Fibroblast of peridontal ligament (primary cell): ENCODE measurements around the gene CAPZA2.

ENCODE experiments used
- DNase-seq: peaks from one replicate; pipeline ENCODE4 v3.0.0-alpha.2; 2010; ENCODE audit errors: extremely low read depth

CAPZA2 gene

DNA sequence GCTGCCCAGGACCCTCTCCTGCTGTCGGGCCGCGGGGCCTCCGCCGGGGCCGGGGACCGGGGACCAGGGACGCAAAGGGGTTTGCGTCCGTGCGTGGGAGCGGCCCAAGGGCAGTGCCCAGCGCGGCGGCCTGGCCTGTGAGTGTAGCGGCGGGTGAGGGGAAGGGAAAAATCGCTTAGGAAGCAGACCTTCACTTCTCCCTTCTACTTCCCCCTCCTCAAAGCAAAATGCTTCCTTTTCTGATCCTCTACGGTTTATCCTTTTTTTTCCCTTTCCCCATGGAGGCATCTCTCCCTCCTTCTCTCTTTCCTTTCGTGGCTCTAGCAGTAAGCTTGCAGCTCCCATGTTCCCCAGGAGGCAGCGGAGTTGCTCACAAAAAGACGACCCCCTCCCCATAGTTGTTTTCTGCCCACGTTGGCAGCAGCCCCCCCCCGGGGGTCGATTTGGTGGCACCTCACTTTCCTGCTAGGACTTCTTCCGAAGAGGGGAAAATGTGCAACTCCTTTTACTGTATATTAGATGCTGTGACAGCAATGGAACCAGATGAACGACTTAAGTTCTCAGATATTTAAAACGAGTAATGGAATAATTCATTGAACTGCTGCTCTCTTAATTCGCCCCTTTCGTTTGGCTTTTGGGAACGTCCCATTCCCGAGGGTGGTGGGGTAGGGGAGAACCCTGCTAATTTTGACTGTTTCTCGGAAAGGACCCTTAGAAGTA is 724 bp downstream of the CAPZA2 start:
- peak; percentile 35 for DNase-seq

GRCh38 chr7:116863936-116864500 is 1.6 kb downstream of the CAPZA2 start:
- no peak for DNase-seq

GRCh38 chr7:116871061-116871700 is 8.8 kb downstream of the CAPZA2 start:
- no peak for DNase-seq

- peak; percentile 8 for DNase-seq
These were observed 9.6 kb downstream of the CAPZA2 start for GRCh38 chr7:116872026-116872425.

GRCh38 chr7:116873619-116874018 is 11.2 kb downstream of the CAPZA2 start:
- DNase-seq = no peak

- no peak for DNase-seq
These were observed 14.5 kb downstream of the CAPZA2 start for GRCh38 chr7:116876664-116877442.

- no peak for DNase-seq
These were observed 15.2 kb downstream of the CAPZA2 start for GRCh38 chr7:116877443-116878217.

DNA sequence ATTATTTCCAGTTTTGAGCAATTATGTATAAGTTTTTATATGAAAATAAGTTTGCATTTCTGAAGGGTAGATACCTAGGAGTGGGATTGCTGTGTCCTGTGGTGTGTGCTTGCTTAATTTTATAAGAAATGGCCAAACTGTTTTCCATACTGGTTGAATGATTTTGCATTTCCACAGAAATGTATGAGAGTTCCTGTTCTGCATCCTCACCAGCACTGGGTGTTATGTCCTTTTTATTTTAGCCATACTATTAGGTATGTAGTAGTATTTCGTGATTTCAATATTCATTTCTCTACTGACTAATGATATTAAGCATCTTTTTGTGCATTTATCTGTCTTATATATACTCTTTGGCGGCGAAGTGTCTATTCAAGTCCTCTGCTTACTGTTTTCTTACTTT is 22.3 kb downstream of the CAPZA2 start:
- no peak for DNase-seq

DNA sequence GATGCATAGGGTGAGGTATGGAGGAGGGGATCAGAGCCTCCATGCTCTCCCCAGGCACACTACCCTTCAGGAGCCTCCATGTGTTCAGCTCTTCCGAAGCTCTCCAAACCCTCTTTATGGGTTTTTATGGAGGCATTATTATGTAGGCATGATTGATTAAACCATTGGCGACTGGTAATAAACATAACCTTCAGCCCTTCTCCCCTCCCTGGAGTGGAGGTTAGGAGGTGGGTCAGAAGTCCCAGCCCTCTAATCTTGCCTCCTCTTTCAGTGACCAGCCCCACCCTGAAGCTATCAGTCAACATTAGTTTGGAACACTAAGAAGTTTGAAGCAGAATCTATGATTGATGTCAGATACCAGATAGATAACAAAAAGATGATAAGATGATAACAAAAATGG is 23.3 kb downstream of the CAPZA2 start:
- no peak for DNase-seq

GRCh38 chr7:116886543-116887156 is 24.3 kb downstream of the CAPZA2 start:
- no peak for DNase-seq

DNA sequence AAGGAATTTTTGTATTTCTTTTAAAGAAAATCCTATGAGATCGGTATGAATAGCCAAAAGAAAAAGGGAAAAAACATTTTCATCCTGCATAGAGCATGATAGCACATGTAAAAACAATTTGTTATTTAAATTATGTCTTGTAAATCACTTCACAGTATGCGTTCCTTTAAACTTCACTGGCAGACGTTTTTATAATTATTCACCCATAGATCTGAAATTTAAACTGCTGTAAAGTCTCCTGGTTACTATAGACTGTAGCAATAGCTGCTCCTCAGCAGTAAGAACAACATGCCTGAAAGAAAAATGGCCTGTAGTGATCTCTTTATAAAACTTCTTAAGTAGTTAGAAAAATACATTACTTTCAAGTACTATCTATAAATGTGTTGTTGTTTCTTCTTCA is 26.5 kb downstream of the CAPZA2 start:
- DNase-seq = no peak

DNA sequence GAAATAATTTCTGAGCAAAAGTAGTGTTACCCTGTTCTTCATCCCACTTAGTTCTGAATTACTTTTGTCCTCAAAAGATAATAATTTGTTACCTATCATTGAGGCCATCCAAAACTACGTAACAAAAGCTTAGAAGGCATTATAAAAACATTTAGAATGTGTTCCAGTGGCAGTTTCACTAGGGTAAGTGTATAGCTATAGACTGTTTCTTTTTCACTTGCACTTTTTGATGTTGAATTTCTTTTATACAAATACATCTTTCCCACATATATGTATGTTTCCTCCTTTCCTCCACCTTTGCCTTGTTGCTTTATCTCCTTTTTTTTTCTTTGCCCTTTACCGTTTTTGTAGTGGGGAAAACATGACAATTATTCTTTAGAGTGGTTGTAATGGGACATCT is 33.5 kb downstream of the CAPZA2 start:
- no peak for DNase-seq

DNA sequence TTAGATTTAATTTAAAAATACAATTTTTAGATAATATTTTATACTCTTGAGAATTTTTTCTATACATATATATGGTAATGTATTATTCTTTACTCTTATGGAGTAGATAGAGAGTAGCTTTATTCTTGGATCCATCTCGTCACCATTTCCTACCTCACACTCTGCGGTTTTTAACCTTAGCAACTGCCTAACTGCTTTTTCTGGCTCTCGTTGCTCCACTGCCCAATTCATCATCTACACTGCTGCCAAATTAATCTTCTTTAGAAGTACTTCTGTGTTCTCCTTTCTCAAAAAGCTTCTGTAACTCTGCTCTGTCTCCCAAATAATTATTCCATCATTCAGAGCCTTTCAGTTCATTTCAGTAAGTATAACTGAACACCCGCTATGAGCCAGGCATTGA is 35.3 kb downstream of the CAPZA2 start:
- DNase-seq = no peak

DNA sequence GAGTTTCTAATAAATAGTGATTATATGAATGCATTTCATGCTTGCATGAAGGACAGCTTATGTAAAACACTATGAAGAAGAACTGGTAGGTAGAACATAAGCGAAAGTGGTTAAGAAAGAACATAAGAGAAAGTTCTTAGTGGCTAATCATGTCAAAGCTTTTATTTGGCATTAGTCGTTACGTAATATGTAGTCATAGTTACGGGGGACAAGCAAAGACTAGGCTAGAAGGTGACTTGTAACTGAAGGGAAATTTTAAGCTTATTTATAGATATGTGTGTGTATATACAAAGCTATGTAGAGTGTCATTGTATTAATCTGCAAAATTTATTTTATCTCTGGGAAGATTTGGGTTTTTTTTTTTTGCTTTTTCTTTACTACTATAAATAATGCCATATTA is 36.9 kb downstream of the CAPZA2 start:
- no peak for DNase-seq

- DNase-seq = no peak
These were observed 38.8 kb downstream of the CAPZA2 start for GRCh38 chr7:116901143-116901542.

DNA sequence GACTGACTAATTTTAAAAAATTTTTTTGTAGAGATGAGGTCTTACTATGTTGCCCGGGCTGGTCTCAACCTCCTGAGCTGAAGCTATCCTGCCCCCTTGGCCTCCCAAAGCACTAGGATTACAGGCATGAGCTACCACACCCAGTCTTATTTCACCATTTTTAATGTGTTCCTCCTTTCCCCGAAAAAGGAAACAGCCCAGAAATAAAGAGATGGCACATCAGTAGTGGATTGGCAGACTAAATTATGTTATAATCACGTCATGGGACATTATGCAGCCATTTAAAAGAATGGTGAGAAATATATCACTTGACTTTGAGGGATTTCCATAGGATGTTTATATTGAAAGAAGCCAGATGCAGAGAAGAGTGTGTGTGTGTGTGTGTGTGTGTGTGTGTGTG is 40.5 kb downstream of the CAPZA2 start:
- DNase-seq = no peak

DNA sequence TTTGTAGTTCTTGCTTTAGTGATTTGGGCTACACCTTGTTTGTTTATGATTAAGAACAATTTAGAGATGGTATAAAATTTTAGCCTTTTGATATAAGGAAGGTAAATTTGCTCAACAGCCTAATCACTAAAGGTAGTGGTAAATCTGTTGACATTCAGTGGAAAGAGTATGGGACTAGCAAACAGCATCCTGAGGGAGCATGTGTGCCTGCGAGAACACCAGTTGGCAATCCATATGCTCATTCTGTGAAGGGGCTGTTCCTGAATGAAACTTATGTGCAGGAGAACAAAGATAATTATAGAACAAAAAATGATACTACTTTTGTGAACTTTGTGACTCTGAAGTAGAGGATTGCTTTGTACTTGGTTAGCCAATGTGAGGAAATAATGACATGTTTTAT is 44.0 kb downstream of the CAPZA2 start:
- no peak for DNase-seq

GRCh38 chr7:116910383-116910782 is 48.0 kb downstream of the CAPZA2 start:
- DNase-seq = no peak

GRCh38 chr7:116911801-116912200 is 49.4 kb downstream of the CAPZA2 start:
- no peak for DNase-seq

DNA sequence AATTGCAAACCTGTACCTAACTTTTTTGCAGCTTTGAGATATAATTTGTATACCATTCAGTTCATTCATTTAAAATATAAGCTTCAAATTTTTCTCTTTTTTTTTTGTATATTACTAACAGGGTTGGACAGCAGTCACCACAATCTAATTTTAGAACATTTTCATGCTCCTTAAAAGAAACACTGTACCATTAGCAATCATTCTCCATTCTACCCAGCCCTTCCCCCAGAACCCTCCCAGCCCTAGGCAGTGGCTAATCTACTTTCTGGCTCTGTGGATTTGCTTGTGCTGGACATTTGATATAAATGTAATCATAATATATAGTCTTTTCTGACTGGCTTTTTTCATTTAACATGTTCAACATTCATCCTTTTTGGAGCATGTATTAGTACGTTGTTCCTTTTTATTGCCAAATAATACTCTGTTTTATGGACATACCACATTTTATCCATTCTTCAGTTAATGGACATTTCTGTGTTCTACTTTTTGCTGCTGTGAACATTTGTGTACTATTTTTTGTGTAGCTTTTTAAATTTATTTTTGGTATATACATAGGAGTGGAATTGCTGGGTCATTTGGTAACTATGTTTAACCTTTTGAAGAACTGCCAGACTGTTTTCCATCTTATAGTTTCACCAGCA is 50.0 kb downstream of the CAPZA2 start:
- DNase-seq = peak; percentile 15

- no peak for DNase-seq
These were observed 56.3 kb downstream of the CAPZA2 start for GRCh38 chr7:116918704-116919103.
